H9 (cell line): ENCODE results near the gene RPL6. TPM values are rescaled to one million over a fixed set of nuclear protein-coding genes. Genes with fewer than 3 reads are reported as not detected.

ENCODE experiments used
- DNase-seq: peaks from one replicate; pipeline ENCODE4 v3.0.0-alpha.2; 2017
- H2AFZ ChIP-seq: one replicate; pipeline ENCODE4 v1.6.1; 2013; ENCODE audit warnings: mild to moderate bottlenecking, low read length, control low read depth, moderate library complexity
- H2AK5ac ChIP-seq: 2 replicates; pipeline ENCODE4 v1.6.1; 2013; ENCODE audit warnings: low read length, control low read depth, mixed read lengths; ENCODE audit not compliant: insufficient read length
- H2BK120ac ChIP-seq: one replicate; pipeline ENCODE4 v1.6.1; 2013; ENCODE audit warnings: low read depth, mild to moderate bottlenecking, low read length, control low read depth, inconsistent platforms; ENCODE audit not compliant: poor library complexity, severe bottlenecking
- H2BK12ac ChIP-seq: 2 replicates; pipeline ENCODE4 v1.6.1; 2013; ENCODE audit warnings: low read length, control low read depth, mixed read lengths, low read depth; ENCODE audit not compliant: insufficient read length
- H2BK15ac ChIP-seq: 2 replicates; pipeline ENCODE4 v1.6.1; 2013; ENCODE audit warnings: low read depth, low read length, control low read depth
- H2BK20ac ChIP-seq: one replicate; pipeline ENCODE4 v1.6.1; 2013; ENCODE audit warnings: low read depth, mild to moderate bottlenecking, low read length, control low read depth, inconsistent platforms; ENCODE audit not compliant: poor library complexity, severe bottlenecking
- H2BK5ac ChIP-seq: 2 replicates; pipeline ENCODE4 v1.6.1; 2013; ENCODE audit warnings: low read length, control low read depth, mixed read lengths; ENCODE audit not compliant: insufficient read length
- H3K14ac ChIP-seq: 2 replicates; pipeline ENCODE4 v1.6.1; 2013; ENCODE audit warnings: low read length, control low read depth; ENCODE audit not compliant: insufficient read depth
- H3K18ac ChIP-seq: 2 replicates; pipeline ENCODE4 v1.6.1; 2013; ENCODE audit warnings: low read depth, mild to moderate bottlenecking, mixed read lengths, low read length, control low read depth; ENCODE audit not compliant: insufficient read length
- H3K23ac ChIP-seq: 2 replicates; pipeline ENCODE4 v1.6.1; 2013; ENCODE audit warnings: low read length, control low read depth, mixed read lengths, low read depth; ENCODE audit not compliant: insufficient read length
- H3K23me2 ChIP-seq: 2 replicates; pipeline ENCODE4 v1.6.1; 2013; ENCODE audit warnings: low read depth, mild to moderate bottlenecking, mixed read lengths, low read length, control low read depth; ENCODE audit not compliant: insufficient read length, poor library complexity, severe bottlenecking
- H3K27ac ChIP-seq: 2 replicates; pipeline ENCODE4 v1.5.1; 2013; ENCODE audit warnings: low read length, control low read depth, mixed read lengths, low read depth; ENCODE audit not compliant: insufficient read length
- H3K27me3 ChIP-seq: 2 replicates; pipeline ENCODE4 v1.6.1; 2013; ENCODE audit warnings: low read length, control low read depth, inconsistent platforms; ENCODE audit not compliant: insufficient read depth
- H3K4ac ChIP-seq: 2 replicates; pipeline ENCODE4 v1.6.1; 2013; ENCODE audit warnings: low read depth, mild to moderate bottlenecking, control low read depth, inconsistent platforms, low read length, moderate library complexity
- H3K4me1 ChIP-seq: 2 replicates; pipeline ENCODE4 v1.6.1; 2013; ENCODE audit warnings: low read length, control low read depth, inconsistent platforms; ENCODE audit not compliant: insufficient read depth
- H3K4me2 ChIP-seq: 2 replicates; pipeline ENCODE4 v1.6.1; 2013; ENCODE audit warnings: low read length, control low read depth, mixed read lengths; ENCODE audit not compliant: insufficient read length, insufficient read depth
- H3K56ac ChIP-seq: 2 replicates; pipeline ENCODE4 v1.6.1; 2013; ENCODE audit warnings: low read depth, mild to moderate bottlenecking, mixed read lengths, low read length, control low read depth; ENCODE audit not compliant: insufficient read length
- H3K79me1 ChIP-seq: 2 replicates; pipeline ENCODE4 v1.6.1; 2013; ENCODE audit warnings: low read depth, mild to moderate bottlenecking, moderate library complexity, low read length, control low read depth, inconsistent platforms; ENCODE audit not compliant: insufficient read depth, poor library complexity, severe bottlenecking
- H3K79me2 ChIP-seq: 2 replicates; pipeline ENCODE4 v1.6.1; 2013; ENCODE audit warnings: low read length, control low read depth, inconsistent platforms; ENCODE audit not compliant: insufficient read depth
- H3K9ac ChIP-seq: 2 replicates; pipeline ENCODE4 v1.6.1; 2013; ENCODE audit warnings: low read length, control low read depth, mixed read lengths; ENCODE audit not compliant: insufficient read length; ENCODE audit errors: extremely low read depth
- H3K9me3 ChIP-seq: one replicate; pipeline ENCODE4 v1.6.1; 2013; ENCODE audit warnings: low read depth, low read length, inconsistent platforms; ENCODE audit not compliant: control insufficient read depth
- H3T11ph ChIP-seq: one replicate; pipeline ENCODE4 v1.6.1; 2013; ENCODE audit warnings: mild to moderate bottlenecking, low read length, control low read depth, inconsistent platforms
- H4K20me1 ChIP-seq: one replicate; pipeline ENCODE4 v1.6.1; 2013; ENCODE audit not compliant: control insufficient read depth, insufficient read length, insufficient read depth
- H4K5ac ChIP-seq: 2 replicates; pipeline ENCODE4 v1.6.1; 2013; ENCODE audit warnings: low read depth, mild to moderate bottlenecking, mixed read lengths, low read length, control low read depth; ENCODE audit not compliant: insufficient read length
- H4K8ac ChIP-seq: replicated peaks from 2 replicates; pipeline ENCODE4 v1.6.1; 2013; ENCODE audit warnings: low read length, control low read depth, mixed read lengths, low read depth; ENCODE audit not compliant: insufficient read length
- H4K91ac ChIP-seq: 2 replicates; pipeline ENCODE4 v1.6.1; 2013; ENCODE audit warnings: low read depth, mild to moderate bottlenecking, moderate library complexity, mixed read lengths, low read length, control low read depth; ENCODE audit not compliant: insufficient read length
- H3K27ac Mint-ChIP-seq, 3 experiments: 2 replicates in 2 of 3; 3 replicates in 1 of 3; pipeline ENCODE4 v1.8.0; 2020 to 2021; ENCODE audit warnings: mixed read lengths in 3 of 3, mild to moderate bottlenecking in 1 of 3, moderate library complexity in 1 of 3
- H3K27me3 Mint-ChIP-seq: 2 replicates; pipeline ENCODE4 v1.8.0; 2021; ENCODE audit warnings: low read depth, mild to moderate bottlenecking, moderate library complexity, mixed read lengths
- H3K36me3 Mint-ChIP-seq, 3 experiments: 2 replicates in 2 of 3; 3 replicates in 1 of 3; pipeline ENCODE4 v1.8.0; 2020 to 2021; ENCODE audit warnings: low read depth in 3 of 3, mixed read lengths in 3 of 3; ENCODE audit not compliant: insufficient read depth in 1 of 3
- H3K4me1 Mint-ChIP-seq, 2 experiments: 2 replicates each; pipeline ENCODE4 v1.8.0; 2020; ENCODE audit warnings: mixed read lengths in 2 of 2
- H3K4me3 Mint-ChIP-seq, 2 experiments: 2 replicates in 1 of 2; 3 replicates in 1 of 2; pipeline ENCODE4 v1.8.0; 2020 to 2021; ENCODE audit warnings: mild to moderate bottlenecking in 2 of 2, mixed read lengths in 2 of 2, moderate library complexity in 1 of 2
- H3K9me3 Mint-ChIP-seq, 2 experiments: 2 replicates in 1 of 2; 3 replicates in 1 of 2; pipeline ENCODE4 v1.8.0; 2020; ENCODE audit warnings: mild to moderate bottlenecking in 2 of 2, mixed read lengths in 2 of 2, moderate library complexity in 1 of 2
- WGBS: extraction: QIAGEN DNeasy Blood & Tissue Kit; methylation state at CpG from one replicate; pipeline ENCODE4 v1.1.7; 2013; ENCODE audit warnings: missing lambda C conversion rate, low lambda C conversion rate, mixed read lengths; ENCODE audit not compliant: insufficient read length; ENCODE audit errors: extremely low coverage; 5-methylcytosine and 5-hydroxymethylcytosine counted together
- total RNA-seq: library from RNA; stranded (reverse); gene quantifications from 2 replicates; pipeline ENCODE4 v1.2.1, GENCODE V29; 2021
- TF ChIP-seq, protein P1 (sequence below): fragments of 200-600 bp; sonication (generic); conservative IDR thresholded peaks from 3 replicates; pipeline ENCODE4 v1.8.0; 2021; ENCODE audit warnings: antibody characterized with exemption, mild to moderate bottlenecking

The RPL6 gene
- total RNA-seq, 1 experiment from 2014 or later = 1,921 TPM

GRCh38 chr12:112458751-112459150 lies 49.3 kb upstream of the RPL6 start:
- H2AFZ ChIP-seq = no peak overlapping the region
- no peak overlapping the region for H3K23ac ChIP-seq
- DNase-seq = no peak
- H2BK120ac ChIP-seq = no peak overlapping the region
- H3K4me2 ChIP-seq = no peak overlapping the region
- no peak overlapping the region for H4K8ac ChIP-seq
- no peak overlapping the region for H3K4ac ChIP-seq
- H3K27me3 Mint-ChIP-seq = no peaks in the 10 kb centered on the region
- H3K9me3 Mint-ChIP-seq = no peaks in the 10 kb centered on the region
- no peak overlapping the region for H2BK5ac ChIP-seq
- no peak overlapping the region for H2AK5ac ChIP-seq
- WGBS = no CpG with 5 or more reads among the region's 5 CpGs
- H3K27me3 ChIP-seq = no peaks in the 10 kb centered on the region
- no peaks in the 10 kb centered on the region for H4K20me1 ChIP-seq
- H3K14ac ChIP-seq = no peak overlapping the region
- no peaks in the 10 kb centered on the region for H3K4me1 Mint-ChIP-seq
- no peaks in the 10 kb centered on the region for H3K4me1 ChIP-seq
- H3K18ac ChIP-seq = no peak overlapping the region
- H3K79me1 ChIP-seq = no peaks in the 10 kb centered on the region
- TF ChIP-seq, protein P1, sequence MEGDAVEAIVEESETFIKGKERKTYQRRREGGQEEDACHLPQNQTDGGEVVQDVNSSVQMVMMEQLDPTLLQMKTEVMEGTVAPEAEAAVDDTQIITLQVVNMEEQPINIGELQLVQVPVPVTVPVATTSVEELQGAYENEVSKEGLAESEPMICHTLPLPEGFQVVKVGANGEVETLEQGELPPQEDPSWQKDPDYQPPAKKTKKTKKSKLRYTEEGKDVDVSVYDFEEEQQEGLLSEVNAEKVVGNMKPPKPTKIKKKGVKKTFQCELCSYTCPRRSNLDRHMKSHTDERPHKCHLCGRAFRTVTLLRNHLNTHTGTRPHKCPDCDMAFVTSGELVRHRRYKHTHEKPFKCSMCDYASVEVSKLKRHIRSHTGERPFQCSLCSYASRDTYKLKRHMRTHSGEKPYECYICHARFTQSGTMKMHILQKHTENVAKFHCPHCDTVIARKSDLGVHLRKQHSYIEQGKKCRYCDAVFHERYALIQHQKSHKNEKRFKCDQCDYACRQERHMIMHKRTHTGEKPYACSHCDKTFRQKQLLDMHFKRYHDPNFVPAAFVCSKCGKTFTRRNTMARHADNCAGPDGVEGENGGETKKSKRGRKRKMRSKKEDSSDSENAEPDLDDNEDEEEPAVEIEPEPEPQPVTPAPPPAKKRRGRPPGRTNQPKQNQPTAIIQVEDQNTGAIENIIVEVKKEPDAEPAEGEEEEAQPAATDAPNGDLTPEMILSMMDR = no peak
- H3T11ph ChIP-seq = no peak overlapping the region
- no peak overlapping the region for H3K56ac ChIP-seq
- H2BK20ac ChIP-seq = no peak overlapping the region
- no peak overlapping the region for H4K91ac ChIP-seq
- no peaks in the 10 kb centered on the region for H3K9me3 ChIP-seq
- no peak overlapping the region for H3K27ac Mint-ChIP-seq
- no peak overlapping the region for H2BK12ac ChIP-seq
- no peak overlapping the region for H4K5ac ChIP-seq
- H3K36me3 Mint-ChIP-seq = peaks cover 23 to 69% (median 50%) of the 10 kb centered on the region in 3 experiments
- no peak overlapping the region for H3K4me3 Mint-ChIP-seq
- H3K27ac ChIP-seq = no peak overlapping the region
- H3K79me2 ChIP-seq = no peaks in the 10 kb centered on the region
- H3K9ac ChIP-seq = no peak overlapping the region
- no peak overlapping the region for H2BK15ac ChIP-seq
- H3K23me2 ChIP-seq = no peaks in the 10 kb centered on the region
